Neural cell (in vitro differentiated cells): ENCODE results near the gene GGT5. TPM values are rescaled to one million over a fixed set of nuclear protein-coding genes. Genes with fewer than 3 reads are reported as not detected.
"Not testable (repeated sequence)": the region's sequence is repeated elsewhere in the genome, so short reads cannot be mapped to it uniquely, and the experiment has no call there.

Experiments used
- H2AFZ ChIP-seq: fragments of 200-600, 300-800 bp; sonication (generic), shearing (Covaris generic); 2 replicates; pipeline ENCODE4 v1.6.0; 2014; ENCODE audit warnings: low read depth, mild to moderate bottlenecking, antibody characterized with exemption, low read length, moderate library complexity
- H3F3A ChIP-seq: fragments of 200-600 bp; shearing (Covaris generic); 2 replicates; pipeline ENCODE4 v1.6.1; 2016; ENCODE audit warnings: mild to moderate bottlenecking, moderate library complexity, mixed read lengths, antibody characterized with exemption, low read length; ENCODE audit not compliant: insufficient read depth, poor library complexity, severe bottlenecking
- H3K27ac ChIP-seq: fragments of 200-600, 300-800 bp; sonication (generic), shearing (Covaris generic); 2 replicates; pipeline ENCODE4 v1.5.1; 2014; ENCODE audit warnings: mild to moderate bottlenecking, low read length, moderate library complexity
- H3K27me3 ChIP-seq: fragments of 300-800, 200-600 bp; sonication (generic), shearing (Covaris generic); 2 replicates; pipeline ENCODE4 v1.6.0; 2014; ENCODE audit warnings: mild to moderate bottlenecking, low read depth, low read length, moderate library complexity; ENCODE audit not compliant: insufficient read depth
- H3K36me3 ChIP-seq: fragments of 300-800, 200-600 bp; sonication (generic), shearing (Covaris generic); 2 replicates; pipeline ENCODE4 v1.5.1; 2014; ENCODE audit warnings: mild to moderate bottlenecking, antibody characterized with exemption, low read length, moderate library complexity; ENCODE audit not compliant: insufficient read depth
- H3K4me2 ChIP-seq: fragments of 300-800, 200-600 bp; sonication (generic), shearing (Covaris generic); 2 replicates; pipeline ENCODE4 v1.6.0; 2014; ENCODE audit warnings: mild to moderate bottlenecking, low read length
- H3K4me3 ChIP-seq: fragments of 300-800, 200-600 bp; sonication (generic), shearing (Covaris generic); 2 replicates; pipeline ENCODE4 v1.5.1; 2014; ENCODE audit warnings: mild to moderate bottlenecking, low read length, moderate library complexity
- H3K79me2 ChIP-seq: fragments of 200-600 bp; shearing (Covaris generic); replicated peaks from 2 replicates; pipeline ENCODE4 v1.6.0; 2014; ENCODE audit warnings: mild to moderate bottlenecking, low read length, moderate library complexity; ENCODE audit not compliant: insufficient read depth
- H3K9ac ChIP-seq: fragments of 300-800, 200-600 bp; sonication (generic), shearing (Covaris generic); 2 replicates; pipeline ENCODE4 v1.6.1; 2016; ENCODE audit warnings: mild to moderate bottlenecking, low read length, mixed read lengths
- H3K9me2 ChIP-seq: fragments of 200-600 bp; shearing (Covaris generic); 2 replicates; pipeline ENCODE4 v1.6.1; 2016; ENCODE audit warnings: mild to moderate bottlenecking, low read length, mixed read lengths; ENCODE audit not compliant: insufficient read depth
- H3K9me3 ChIP-seq: fragments of 200-600, 300-800 bp; sonication (generic), shearing (Covaris generic); 2 replicates; pipeline ENCODE4 v1.6.1; 2016; ENCODE audit warnings: mild to moderate bottlenecking, mixed run types, low read length, moderate library complexity, mixed read lengths
- H4K20me1 ChIP-seq: fragments of 200-600 bp; shearing (Covaris generic); 2 replicates; pipeline ENCODE4 v1.6.1; 2016; ENCODE audit warnings: mild to moderate bottlenecking, mixed run types; ENCODE audit not compliant: insufficient read depth
- EP300 ChIP-seq: fragments of 450-650 bp; conservative IDR thresholded peaks from 2 replicates; pipeline ENCODE4 v1.6.1; 2014; ENCODE audit warnings: antibody characterized with exemption, mild to moderate bottlenecking, moderate library complexity; ENCODE audit not compliant: poor library complexity, severe bottlenecking
- MXI1 ChIP-seq: fragments of 450-650 bp; conservative IDR thresholded peaks from 2 replicates; pipeline ENCODE4 v1.6.1; 2014; ENCODE audit warnings: antibody characterized with exemption, mild to moderate bottlenecking; ENCODE audit not compliant: poor library complexity, severe bottlenecking
- RAD21 ChIP-seq: fragments of 450-650 bp; conservative IDR thresholded peaks from 2 replicates; pipeline ENCODE4 v1.6.1; 2014; ENCODE audit warnings: antibody characterized with exemption, mild to moderate bottlenecking, moderate library complexity
- SMC3 ChIP-seq: fragments of 450-650 bp; conservative IDR thresholded peaks from 2 replicates; pipeline ENCODE4 v1.6.1; 2014; ENCODE audit warnings: antibody characterized with exemption, mild to moderate bottlenecking, moderate library complexity; ENCODE audit not compliant: poor library complexity
- TAF1 ChIP-seq: IDR thresholded peaks from 2 replicates; pipeline ENCODE4 v1.6.1; 2012; ENCODE audit warnings: low read depth
- polyA minus RNA-seq: library from RNA; depleted of rRNA, polyadenylated mRNA; stranded (reverse); fragments of >200 nt; gene quantifications from 2 replicates; pipeline ENCODE4 v1.2.3, GENCODE V29; 2014
- polyA plus RNA-seq: library from polyadenylated mRNA; depleted of rRNA; stranded (reverse); fragments of >200 nt; gene quantifications from 2 replicates; pipeline ENCODE4 v1.2.3, GENCODE V29; 2014
- TF ChIP-seq, protein P1 (sequence below): IDR thresholded peaks from 2 replicates; pipeline ENCODE4 v1.6.1; 2012; ENCODE audit warnings: borderline replicate concordance
- TF ChIP-seq, protein P2 (sequence below): fragments of 450-650 bp; IDR thresholded peaks from 2 replicates; pipeline ENCODE4 v1.5.1; 2014; ENCODE audit warnings: antibody characterized with exemption, mild to moderate bottlenecking, moderate library complexity; ENCODE audit not compliant: poor library complexity, severe bottlenecking

Gene GGT5, protein sequence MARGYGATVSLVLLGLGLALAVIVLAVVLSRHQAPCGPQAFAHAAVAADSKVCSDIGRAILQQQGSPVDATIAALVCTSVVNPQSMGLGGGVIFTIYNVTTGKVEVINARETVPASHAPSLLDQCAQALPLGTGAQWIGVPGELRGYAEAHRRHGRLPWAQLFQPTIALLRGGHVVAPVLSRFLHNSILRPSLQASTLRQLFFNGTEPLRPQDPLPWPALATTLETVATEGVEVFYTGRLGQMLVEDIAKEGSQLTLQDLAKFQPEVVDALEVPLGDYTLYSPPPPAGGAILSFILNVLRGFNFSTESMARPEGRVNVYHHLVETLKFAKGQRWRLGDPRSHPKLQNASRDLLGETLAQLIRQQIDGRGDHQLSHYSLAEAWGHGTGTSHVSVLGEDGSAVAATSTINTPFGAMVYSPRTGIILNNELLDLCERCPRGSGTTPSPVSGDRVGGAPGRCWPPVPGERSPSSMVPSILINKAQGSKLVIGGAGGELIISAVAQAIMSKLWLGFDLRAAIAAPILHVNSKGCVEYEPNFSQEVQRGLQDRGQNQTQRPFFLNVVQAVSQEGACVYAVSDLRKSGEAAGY
- polyA plus RNA-seq (0.12 TPM in 1 of 2 replicates, not detected in the other), polyA minus RNA-seq (not detected in 2 replicates)

DNA sequence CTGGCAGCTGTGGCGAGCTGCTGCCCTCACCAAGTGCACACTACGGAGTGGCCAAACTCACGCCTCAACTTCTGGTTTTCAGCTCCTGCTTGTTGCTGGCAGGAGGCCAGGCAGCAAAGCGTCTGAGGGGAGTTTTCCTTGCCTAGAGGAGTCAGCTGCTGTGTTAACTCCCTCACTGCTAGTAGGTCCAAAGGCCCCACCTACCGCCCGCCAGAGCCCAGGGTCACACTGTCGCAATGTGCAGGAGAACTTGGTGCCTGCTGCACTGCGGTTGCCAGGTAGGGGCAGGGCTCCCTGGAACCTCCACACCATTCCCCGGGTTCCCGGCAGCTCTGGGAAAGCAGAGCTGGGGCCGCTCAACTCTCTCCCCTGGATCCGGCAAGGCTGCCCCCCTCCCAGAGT is at the start of gene GGT5:
TSS of gene GGT5 (minus strand) at position 53 of the 402 bp plus-strand sequence. CDS start 357 bp downstream, outside the sequence.
- not testable (repeated sequence) for H2AFZ ChIP-seq

DNA sequence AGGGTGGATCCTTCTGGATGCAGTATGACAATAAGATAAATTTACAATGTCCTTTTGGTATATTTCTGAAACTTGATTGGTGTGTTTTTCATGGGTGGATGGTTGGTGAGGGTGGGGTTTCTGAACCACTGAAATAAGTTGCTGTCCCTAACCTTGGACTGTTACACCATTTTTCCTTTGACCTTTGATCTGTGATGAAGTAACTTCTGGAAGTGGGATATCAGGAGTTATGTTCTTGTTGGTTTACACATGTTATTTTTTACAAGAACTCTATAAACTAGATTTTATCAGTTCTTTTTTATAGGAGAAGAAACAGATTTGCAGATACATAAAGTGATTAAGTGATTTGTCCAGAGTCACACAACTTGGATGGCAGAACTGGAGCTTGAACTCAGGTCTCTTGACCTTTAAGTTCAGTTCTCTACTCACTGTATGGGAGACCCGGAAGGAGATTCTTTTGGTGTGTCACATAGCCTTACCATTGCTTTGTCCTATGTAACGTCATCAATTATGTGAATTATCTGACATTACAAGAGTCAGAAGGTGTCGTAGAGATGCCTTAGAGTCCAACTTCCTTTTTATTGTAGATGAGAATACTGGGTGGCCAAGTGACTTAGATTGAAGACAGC is 47.4 kb upstream of the GGT5 start:
- not testable (repeated sequence) for H3K27me3 ChIP-seq, H3K27ac ChIP-seq, H3K9me3 ChIP-seq, H3K36me3 ChIP-seq, H4K20me1 ChIP-seq, H3F3A ChIP-seq, H3K9ac ChIP-seq, H3K79me2 ChIP-seq, H3K9me2 ChIP-seq, H2AFZ ChIP-seq, H3K4me2 ChIP-seq, H3K4me3 ChIP-seq

More for the DNA sequence above, at the start of gene GGT5:
- H3K27me3 ChIP-seq, H4K20me1 ChIP-seq, H3K4me2 ChIP-seq, H3K9me3 ChIP-seq, H3K79me2 ChIP-seq, H3K4me3 ChIP-seq, H3F3A ChIP-seq, H3K9me2 ChIP-seq, H3K36me3 ChIP-seq, H3K9ac ChIP-seq, H3K27ac ChIP-seq: not testable (repeated sequence)

DNA sequence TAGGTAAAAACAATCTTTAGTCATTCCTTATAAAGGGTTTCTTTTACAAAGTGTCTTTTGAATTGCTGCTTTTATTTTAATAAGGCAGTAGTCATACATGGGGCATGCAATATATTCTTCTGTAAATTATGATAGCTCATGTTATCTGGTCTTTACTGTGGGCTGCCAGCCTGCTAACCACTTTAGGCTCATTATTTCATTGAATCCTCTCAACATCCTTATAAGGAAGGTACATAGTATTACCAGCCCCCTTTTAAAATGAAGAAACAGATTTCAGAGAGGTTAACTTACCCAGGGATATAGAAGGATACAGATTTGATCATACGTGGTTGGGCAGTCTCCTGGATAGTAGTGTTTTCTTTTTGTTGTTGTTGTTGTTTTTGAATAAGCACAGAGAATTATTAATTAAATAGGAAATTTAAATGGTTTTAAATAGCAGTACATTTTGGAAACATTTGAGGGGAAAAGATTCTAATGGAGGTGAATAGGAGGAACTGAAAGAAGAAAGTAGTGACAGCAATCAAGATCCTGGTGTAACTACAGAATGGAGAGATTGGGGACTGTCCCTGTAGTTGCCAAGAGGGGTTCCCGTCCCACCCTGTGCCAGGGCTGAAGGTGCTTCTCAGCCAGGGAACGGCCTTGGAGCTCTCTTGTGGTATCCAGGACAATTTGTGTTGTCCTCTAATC is 46.8 kb upstream of the GGT5 start:
- H3K27ac ChIP-seq = no peak overlapping the region
- no peak for TF ChIP-seq EP300
- H3K79me2 ChIP-seq = peaks cover 9% of the 10 kb centered on the region
- H3F3A ChIP-seq = no peaks in the 10 kb centered on the region
- H3K9ac ChIP-seq = no peak overlapping the region
- no peaks in the 10 kb centered on the region for H3K9me3 ChIP-seq
- no peaks in the 10 kb centered on the region for H4K20me1 ChIP-seq
- H3K27me3 ChIP-seq = no peaks in the 10 kb centered on the region
- no peaks in the 10 kb centered on the region for H3K36me3 ChIP-seq
- H3K4me2 ChIP-seq = no peak overlapping the region
- no peaks in the 10 kb centered on the region for H3K9me2 ChIP-seq
- H2AFZ ChIP-seq = no peak overlapping the region
- no peak overlapping the region for H3K4me3 ChIP-seq

DNA sequence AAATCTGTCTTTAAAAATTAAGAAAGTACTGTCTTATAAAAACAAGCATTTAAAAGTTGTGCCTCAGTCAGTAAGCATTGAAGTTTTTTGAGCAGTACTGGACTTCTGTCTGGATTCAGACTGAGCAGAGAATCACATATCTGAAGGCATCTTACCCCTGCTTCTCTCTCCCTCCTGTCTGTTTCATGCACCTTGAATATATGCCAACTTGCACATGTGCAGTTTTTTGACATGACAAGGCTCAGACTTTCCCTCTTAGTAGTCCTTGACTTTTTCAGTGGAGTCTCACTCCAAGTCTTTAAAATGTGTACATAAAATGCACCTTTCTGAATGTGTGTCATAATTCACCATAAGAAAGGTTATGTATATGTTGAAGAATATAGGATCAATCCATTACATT is 45.6 kb upstream of the GGT5 start:
- peaks cover 21% of the 10 kb centered on the region for H3K79me2 ChIP-seq
- no peaks in the 10 kb centered on the region for H3F3A ChIP-seq
- no peak overlapping the region for H3K4me3 ChIP-seq
- no peak overlapping the region for H2AFZ ChIP-seq
- no peak overlapping the region for H3K27ac ChIP-seq
- no peak overlapping the region for H3K4me2 ChIP-seq
- H3K27me3 ChIP-seq = no peaks in the 10 kb centered on the region
- H3K9me3 ChIP-seq = no peaks in the 10 kb centered on the region
- H3K36me3 ChIP-seq = no peaks in the 10 kb centered on the region
- TF ChIP-seq, protein P1, sequence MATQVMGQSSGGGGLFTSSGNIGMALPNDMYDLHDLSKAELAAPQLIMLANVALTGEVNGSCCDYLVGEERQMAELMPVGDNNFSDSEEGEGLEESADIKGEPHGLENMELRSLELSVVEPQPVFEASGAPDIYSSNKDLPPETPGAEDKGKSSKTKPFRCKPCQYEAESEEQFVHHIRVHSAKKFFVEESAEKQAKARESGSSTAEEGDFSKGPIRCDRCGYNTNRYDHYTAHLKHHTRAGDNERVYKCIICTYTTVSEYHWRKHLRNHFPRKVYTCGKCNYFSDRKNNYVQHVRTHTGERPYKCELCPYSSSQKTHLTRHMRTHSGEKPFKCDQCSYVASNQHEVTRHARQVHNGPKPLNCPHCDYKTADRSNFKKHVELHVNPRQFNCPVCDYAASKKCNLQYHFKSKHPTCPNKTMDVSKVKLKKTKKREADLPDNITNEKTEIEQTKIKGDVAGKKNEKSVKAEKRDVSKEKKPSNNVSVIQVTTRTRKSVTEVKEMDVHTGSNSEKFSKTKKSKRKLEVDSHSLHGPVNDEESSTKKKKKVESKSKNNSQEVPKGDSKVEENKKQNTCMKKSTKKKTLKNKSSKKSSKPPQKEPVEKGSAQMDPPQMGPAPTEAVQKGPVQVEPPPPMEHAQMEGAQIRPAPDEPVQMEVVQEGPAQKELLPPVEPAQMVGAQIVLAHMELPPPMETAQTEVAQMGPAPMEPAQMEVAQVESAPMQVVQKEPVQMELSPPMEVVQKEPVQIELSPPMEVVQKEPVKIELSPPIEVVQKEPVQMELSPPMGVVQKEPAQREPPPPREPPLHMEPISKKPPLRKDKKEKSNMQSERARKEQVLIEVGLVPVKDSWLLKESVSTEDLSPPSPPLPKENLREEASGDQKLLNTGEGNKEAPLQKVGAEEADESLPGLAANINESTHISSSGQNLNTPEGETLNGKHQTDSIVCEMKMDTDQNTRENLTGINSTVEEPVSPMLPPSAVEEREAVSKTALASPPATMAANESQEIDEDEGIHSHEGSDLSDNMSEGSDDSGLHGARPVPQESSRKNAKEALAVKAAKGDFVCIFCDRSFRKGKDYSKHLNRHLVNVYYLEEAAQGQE = no peak
- TF ChIP-seq, protein P2, sequence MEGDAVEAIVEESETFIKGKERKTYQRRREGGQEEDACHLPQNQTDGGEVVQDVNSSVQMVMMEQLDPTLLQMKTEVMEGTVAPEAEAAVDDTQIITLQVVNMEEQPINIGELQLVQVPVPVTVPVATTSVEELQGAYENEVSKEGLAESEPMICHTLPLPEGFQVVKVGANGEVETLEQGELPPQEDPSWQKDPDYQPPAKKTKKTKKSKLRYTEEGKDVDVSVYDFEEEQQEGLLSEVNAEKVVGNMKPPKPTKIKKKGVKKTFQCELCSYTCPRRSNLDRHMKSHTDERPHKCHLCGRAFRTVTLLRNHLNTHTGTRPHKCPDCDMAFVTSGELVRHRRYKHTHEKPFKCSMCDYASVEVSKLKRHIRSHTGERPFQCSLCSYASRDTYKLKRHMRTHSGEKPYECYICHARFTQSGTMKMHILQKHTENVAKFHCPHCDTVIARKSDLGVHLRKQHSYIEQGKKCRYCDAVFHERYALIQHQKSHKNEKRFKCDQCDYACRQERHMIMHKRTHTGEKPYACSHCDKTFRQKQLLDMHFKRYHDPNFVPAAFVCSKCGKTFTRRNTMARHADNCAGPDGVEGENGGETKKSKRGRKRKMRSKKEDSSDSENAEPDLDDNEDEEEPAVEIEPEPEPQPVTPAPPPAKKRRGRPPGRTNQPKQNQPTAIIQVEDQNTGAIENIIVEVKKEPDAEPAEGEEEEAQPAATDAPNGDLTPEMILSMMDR = no peak
- TF ChIP-seq SMC3 (no peak), TAF1 (no peak), MXI1 (no peak), RAD21 (no peak)
- no peaks in the 10 kb centered on the region for H4K20me1 ChIP-seq
- H3K9me2 ChIP-seq = no peaks in the 10 kb centered on the region
- H3K9ac ChIP-seq = no peak overlapping the region
